Ovary (tissue), 9 donors: Measurements from ENCODE around the gene DSP. TPM values are rescaled to one million over a fixed set of nuclear protein-coding genes. Genes with fewer than 3 reads are reported as not detected.

ENCODE experiments used
- DNase-seq, 5 donors: peaks; one replicate each; pipeline ENCODE4 v3.0.0-alpha.2; 2019 to 2020
- H3K27ac ChIP-seq, 2 donors: fragments of 200-600 bp; one replicate each; pipeline versions ENCODE4 v1.5.1 to v1.8.0; 2019 to 2022
- H3K27me3 ChIP-seq: fragments of 200-600 bp; one replicate; pipeline ENCODE4 v1.8.0; 2022
- H3K36me3 ChIP-seq: fragments of 200-600 bp; sonication (generic); one replicate; pipeline ENCODE4 v1.5.1; 2019
- H3K4me1 ChIP-seq: one replicate; pipeline ENCODE4 v1.8.1; 2013; ENCODE audit warnings: mild to moderate bottlenecking, moderate library complexity; ENCODE audit not compliant: insufficient read depth
- H3K4me3 ChIP-seq: fragments of 200-600 bp; sonication (generic); one replicate; pipeline ENCODE4 v1.5.1; 2017
- H3K9me3 ChIP-seq, 2 donors: fragments of 200-600 bp in 1 of 2; sonication (generic) in 1 of 2; one replicate each; pipeline versions ENCODE4 v1.5.1 to v1.8.1; 2013 to 2019; ENCODE audit warnings: mild to moderate bottlenecking in 1 of 2, moderate library complexity in 1 of 2
- CTCF ChIP-seq, 3 donors: fragments of 450-650 bp in 2 of 3; fragments of 200-600 bp in 1 of 3; IDR thresholded peaks; one replicate each; pipeline versions ENCODE4 v1.5.1 to v1.8.0; 2016 to 2022; ENCODE audit warnings: antibody characterized with exemption in 3 of 3, mild to moderate bottlenecking in 1 of 3
- EP300 ChIP-seq: sonication (generic); formaldehyde crosslinking; IDR thresholded peaks from one replicate; pipeline ENCODE4 v1.6.1; 2017; ENCODE audit warnings: antibody characterized with exemption
- POLR2A ChIP-seq: fragments of 450-650 bp; IDR thresholded peaks from one replicate; pipeline ENCODE4 v1.6.1; 2017; ENCODE audit warnings: antibody characterized with exemption, mild to moderate bottlenecking, moderate library complexity
- WGBS, 3 donors: extraction: QIAGEN DNeasy Blood & Tissue Kit in 1 of 3; methylation state at CpG; one replicate each; pipeline versions ENCODE4 v1.1.5 to v1.1.7; 2013 to 2017; 5-methylcytosine and 5-hydroxymethylcytosine counted together
- intact Hi-C, 4 donors: fragments of 100-400 bp; cut with DNase I; formaldehyde crosslinking; loops; one replicate each; pipeline versions ENCODE4 v1.11.0 to v1.15.1; 2022 to 2023
- polyA plus RNA-seq, 2 donors: library from polyadenylated mRNA; stranded (reverse); fragments of 200-250 nt in 1 of 2; fragments of 350-450 nt in 1 of 2; fragmentation: Illumina TruSeq in 1 of 2; extraction: RNeasy Lipid Tissue Mini Kit (QIAGEN cat#74804) in 1 of 2; gene quantifications; one replicate each; pipeline ENCODE4 v1.2.3, GENCODE V29; 2013 to 2014
- total RNA-seq, 7 donors: library from RNA; depleted of rRNA in 2 of 7; stranded (reverse); fragments of >200 nt in 2 of 7; fragmentation: NEBNext Ultra II Directional in 3 of 7; extraction: Animal tissue kit (Norgen Biotek cat#: 25700) in 3 of 7; gene quantifications; one replicate each; pipeline versions ENCODE4 v1.1.0 to v1.2.4, GENCODE V29; 2016 to 2023
- donor health status: DM: no; HTN: no; CAD: no; lungs with moderate emphysema.
- donor health status: DM: no; HTN: no; CAD: no.
- donor health status: Bipolar disorder and iron deficiency.
- donor health status: DM: yes; HTN: yes; CAD: no.
- donor health status: DM: no; HTN: no; CAD: no.
- donor health status: DM: yes; HTN: yes; CAD: no.

DSP gene
- total and polyA plus RNA-seq, 9 donors: 2.1 to 65.7 (median 6.7) TPM

DNA sequence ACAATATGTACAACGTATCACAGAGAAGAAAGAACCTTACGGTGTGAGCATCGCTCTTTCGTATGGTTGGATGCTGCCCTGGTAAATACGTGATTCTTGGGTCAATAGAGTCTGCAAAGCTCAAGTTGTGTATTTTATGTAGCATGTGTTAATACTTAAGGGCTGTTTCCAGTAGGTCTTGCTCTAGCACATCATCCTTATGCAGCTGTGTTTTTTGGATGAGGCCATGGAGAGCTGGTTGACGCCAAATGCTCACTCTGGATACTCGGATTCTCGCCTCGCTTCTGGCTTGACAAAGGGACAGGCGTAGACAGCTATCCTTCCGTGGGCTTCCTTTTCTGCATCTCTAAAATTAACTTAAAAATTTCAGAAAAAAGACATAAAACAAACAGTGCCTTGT lies 87.4 kb downstream of the DSP start:
- DNase-seq: no peak
- TF ChIP-seq CTCF (IDR thresholded peaks at IDR 0.05) (no peak), POLR2A (no peak), EP300 (no peak)
- Histone ChIP-seq H3K4me3 (no peak overlapping the region), H3K27me3 (no peaks in the 10 kb centered on the region), H3K36me3 (no peaks in the 10 kb centered on the region), H3K9me3 (no peaks in the 10 kb centered on the region), H3K4me1 (peaks cover 7% of the 10 kb centered on the region), H3K27ac (no peak overlapping the region)
- intact Hi-C loops: no loop called here
- 88 to 93% (median 92%) methylated on average over 11 of the region's 11 CpGs for WGBS, 3 donors

- H3K9me3 ChIP-seq: no peaks in the 10 kb centered on the region
- WGBS, 3 donors: 59 to 69% (median 67%) methylated on average over 2 of the region's 2 CpGs
- DNase-seq: no peak
- H3K36me3 ChIP-seq: no peaks in the 10 kb centered on the region
- no peak overlapping the region for H3K27ac ChIP-seq
- intact Hi-C loops: no loop called here
- no peaks in the 10 kb centered on the region for H3K27me3 ChIP-seq
- TF ChIP-seq POLR2A (no peak), CTCF (IDR thresholded peaks at IDR 0.05) (no peak), EP300 (no peak)
- H3K4me3 ChIP-seq: no peak overlapping the region
- peaks cover 7% of the 10 kb centered on the region for H3K4me1 ChIP-seq
Measured at GRCh38 chr6:7629321-7629720, 87.8 kb downstream of the DSP start.

DNA sequence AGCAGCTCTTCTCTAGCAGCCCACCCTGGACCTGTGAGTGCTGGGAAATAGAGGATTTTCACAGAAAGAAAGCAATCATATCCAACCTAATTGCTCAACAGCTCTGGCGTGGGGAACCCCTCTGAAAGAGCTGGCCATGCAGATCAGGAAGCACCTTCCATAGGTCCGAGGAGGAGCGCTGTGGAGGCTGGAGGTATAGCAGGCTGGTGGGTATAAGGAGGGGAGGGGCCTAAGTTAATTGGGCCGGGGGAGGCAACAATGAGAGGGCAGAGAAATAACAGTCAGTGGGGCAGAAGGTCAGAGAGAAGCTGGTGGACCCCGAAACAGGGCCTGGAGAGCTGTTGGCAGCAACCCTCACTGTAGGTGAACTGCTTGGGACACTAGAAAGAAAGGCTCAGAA lies 89.3 kb downstream of the DSP start:
- H3K4me1 ChIP-seq: peaks cover 7% of the 10 kb centered on the region
- no peaks in the 10 kb centered on the region for H3K27me3 ChIP-seq
- no peak overlapping the region for H3K27ac ChIP-seq
- intact Hi-C loops: no loop called here
- no peaks in the 10 kb centered on the region for H3K36me3 ChIP-seq
- no peak for DNase-seq
- no peak for TF ChIP-seq POLR2A
- no peak for TF ChIP-seq EP300
- TF ChIP-seq CTCF (IDR thresholded peaks at IDR 0.05): no peak
- H3K4me3 ChIP-seq: no peak overlapping the region
- H3K9me3 ChIP-seq: no peaks in the 10 kb centered on the region
- whole genome bisulfite sequencing, 3 donors: 89 to 91% (median 90%) methylated on average over 5 of the region's 5 CpGs

DNA sequence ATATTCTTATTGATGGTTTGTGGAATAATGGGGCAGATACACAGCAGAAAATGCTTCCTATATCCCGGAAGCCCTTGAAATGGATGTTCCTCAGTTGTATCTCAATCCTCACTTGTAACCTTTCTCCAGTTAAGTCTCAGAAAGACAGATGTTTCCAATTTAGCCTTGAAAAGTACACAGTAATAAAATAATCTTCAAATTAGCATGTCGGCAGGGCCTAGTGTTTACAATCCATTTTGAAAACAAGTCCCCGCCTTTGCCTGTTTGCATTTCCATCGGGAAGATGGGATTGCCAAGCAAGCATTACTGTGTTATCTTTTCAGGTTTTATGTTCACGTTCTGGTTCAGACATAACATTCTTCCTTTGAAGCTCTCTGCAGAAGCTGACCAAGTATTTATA lies 90.0 kb downstream of the DSP start:
- Histone ChIP-seq H3K27me3 (no peaks in the 10 kb centered on the region), H3K4me3 (no peak overlapping the region), H3K4me1 (peaks cover 7% of the 10 kb centered on the region), H3K9me3 (no peaks in the 10 kb centered on the region), H3K27ac (no peak overlapping the region), H3K36me3 (no peaks in the 10 kb centered on the region)
- 6 to 19% (median 10%) methylated on average over 5 of the region's 5 CpGs for WGBS, 3 donors
- intact Hi-C loops: no loop called here
- TF ChIP-seq CTCF (IDR thresholded peaks at IDR 0.05) (no peak), EP300 (no peak), POLR2A (no peak)
- no peak for DNase-seq
